Head of caudate nucleus (tissue), 42 donors: ENCODE data around the gene STK11.

Experiments
- DNase-seq, 42 donors: peaks; one replicate each; pipeline versions ENCODE4 v3.0.0 to v3.0.0-alpha.2; 2020 to 2021; ENCODE audit warnings: mixed read lengths in 7 of 42
- intact Hi-C: fragments of 100-400 bp; cut with DNase I; formaldehyde crosslinking; loops from one replicate; pipeline ENCODE4 v1.15.0; 2022

Gene STK11

GRCh38 chr19:1168572-1169410 lies 36.8 kb upstream of the STK11 start:
- peak in 13 of 42 donors; percentile 10 to 59 (median 43) for DNase-seq
- intact Hi-C loops, result no loop called here

- no peak for DNase-seq
- intact Hi-C loops, result no loop called here
Observed at GRCh38 chr19:1169411-1169791, 36.2 kb upstream of the STK11 start.

GRCh38 chr19:1169921-1170885 lies 35.4 kb upstream of the STK11 start:
- no peak for DNase-seq
- intact Hi-C loops, result no loop called here

- intact Hi-C loops, result no loop called here
- DNase-seq, result peak in 26 of 42 donors; percentile 16 to 63 (median 42)
Observed at GRCh38 chr19:1170938-1171754, 34.4 kb upstream of the STK11 start.

GRCh38 chr19:1171755-1172352 lies 33.7 kb upstream of the STK11 start:
- DNase-seq, result peak in 1 of 42 donors; percentile 13
- intact Hi-C loops, result no loop called here

GRCh38 chr19:1172353-1173158 lies 33.0 kb upstream of the STK11 start:
- DNase-seq, result peak in 39 of 42 donors; percentile 14 to 81 (median 53)
- intact Hi-C loops, result no loop called here

GRCh38 chr19:1173159-1173844 lies 32.3 kb upstream of the STK11 start:
- peak in 4 of 42 donors; percentile 4 to 13 (median 10) for DNase-seq
- intact Hi-C loops, result no loop called here

GRCh38 chr19:1173845-1174809 lies 31.5 kb upstream of the STK11 start, which contains the start of gene SBNO2:
Gene SBNO2, minus strand, starts transcription at chr19:1174268. Its CDS starts 19,992 bp downstream, at chr19:1154276.
- intact Hi-C loops, result no loop called here
- DNase-seq, result peak; percentile 66 to 92 (median 82)

- no peak for DNase-seq
Observed at GRCh38 chr19:1177322-1178114, 28.1 kb upstream of the STK11 start.

GRCh38 chr19:1181606-1182005 lies 24.0 kb upstream of the STK11 start:
- intact Hi-C loops, result loop anchor here (10.0 kb wide), 1 partner anchor 167 kb away; no protein-coding TSS in a partner anchor
- DNase-seq, result no peak

More at GRCh38 chr19:1177322-1178114, 28.1 kb upstream of the STK11 start:
- intact Hi-C loops, result no loop called here

GRCh38 chr19:1182068-1182467 lies 23.5 kb upstream of the STK11 start:
- DNase-seq, result no peak
- intact Hi-C loops, result loop anchor here (10.0 kb wide), 1 partner anchor 167 kb away; no protein-coding TSS in a partner anchor

- intact Hi-C loops, result loop anchor here (10.0 kb wide), 1 partner anchor 168 kb away; no protein-coding TSS in a partner anchor
Observed at GRCh38 chr19:1182727-1183126, 22.9 kb upstream of the STK11 start.

GRCh38 chr19:1183543-1184172 lies 21.9 kb upstream of the STK11 start:
- no peak for DNase-seq
- intact Hi-C loops, result loop anchor here (10.0 kb wide), 1 partner anchor 169 kb away; no protein-coding TSS in a partner anchor

More at GRCh38 chr19:1182727-1183126, 22.9 kb upstream of the STK11 start:
- DNase-seq, result no peak

- intact Hi-C loops, result loop anchor here (10.0 kb wide), 1 partner anchor 175 kb away; no protein-coding TSS in a partner anchor
- no peak for DNase-seq
Observed at GRCh38 chr19:1189419-1189818, 16.2 kb upstream of the STK11 start.
